Cerebellar cortex (tissue), 1 donor: ENCODE measurements around the gene ISG20.

ENCODE experiments used
- DNase-seq: peaks from one replicate; pipeline ENCODE4 v3.0.0-alpha.2; 2015; ENCODE audit warnings: low spot score

The ISG20 gene

DNA sequence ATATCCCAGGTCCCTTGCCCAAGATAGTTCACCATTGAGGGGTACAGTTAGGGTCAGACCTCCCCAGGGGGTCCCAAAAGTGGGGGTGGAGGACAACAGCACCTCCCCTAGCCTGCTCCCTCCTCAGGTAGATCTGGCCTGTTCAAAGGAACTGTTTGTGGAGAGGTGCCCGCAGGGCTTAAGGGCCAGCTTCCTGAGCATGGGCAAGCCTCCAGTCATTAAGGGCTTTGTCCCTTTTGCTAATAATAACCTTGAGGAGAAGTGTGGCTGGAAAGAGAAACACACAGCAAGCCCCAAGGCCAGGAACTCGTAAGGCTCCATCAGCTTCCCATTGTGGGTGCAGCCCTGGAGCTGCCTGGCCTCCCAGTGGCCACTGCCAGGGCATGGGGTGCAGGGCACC, 47.4 kb downstream of the ISG20 start:
- no peak for DNase-seq

DNA sequence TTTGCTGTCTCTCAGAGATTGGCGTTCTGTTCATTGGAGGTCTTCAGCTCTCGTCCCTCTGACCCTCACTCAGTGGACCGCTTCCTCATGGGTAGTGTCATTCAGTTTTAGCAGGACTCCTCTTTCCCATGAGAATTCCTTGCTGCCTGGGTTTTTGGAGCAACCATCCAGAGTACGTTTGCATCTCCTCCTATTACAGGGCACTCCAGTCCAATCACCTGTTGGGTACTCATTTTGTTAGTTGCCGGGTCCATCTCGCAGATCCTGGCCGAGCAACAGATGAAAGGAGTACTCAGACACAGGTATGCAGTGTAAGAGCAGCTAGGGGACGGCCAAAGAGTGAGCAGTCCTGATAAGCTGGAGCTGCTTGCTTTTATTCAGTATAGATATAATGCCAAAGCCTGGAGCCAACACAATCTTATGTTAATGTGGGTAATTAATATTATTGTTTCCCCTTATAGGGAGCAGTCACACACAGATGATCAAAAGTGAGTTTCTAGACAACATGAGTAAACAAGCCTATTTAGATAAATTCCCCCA, 49.6 kb downstream of the ISG20 start:
- DNase-seq: no peak

DNA sequence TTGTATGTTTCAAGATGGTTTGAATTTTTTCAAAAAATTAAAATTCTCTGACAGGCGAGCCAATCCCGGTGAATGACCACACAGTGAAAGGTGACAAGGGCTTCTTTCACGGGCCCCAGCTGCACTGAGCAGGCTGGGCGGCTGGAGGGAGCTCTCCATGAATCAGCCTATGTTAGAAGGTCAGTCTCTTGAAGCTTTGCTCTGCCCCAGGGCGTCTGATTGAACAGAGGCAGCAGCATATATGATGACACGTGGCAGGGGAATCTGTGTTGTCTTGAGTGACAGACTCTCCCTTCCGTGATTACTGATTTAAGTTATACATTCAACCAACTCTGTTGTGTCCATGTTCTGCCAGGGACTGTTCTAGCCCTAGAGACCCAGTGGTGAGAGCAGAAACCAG, 51.5 kb downstream of the ISG20 start:
- no peak for DNase-seq

DNA sequence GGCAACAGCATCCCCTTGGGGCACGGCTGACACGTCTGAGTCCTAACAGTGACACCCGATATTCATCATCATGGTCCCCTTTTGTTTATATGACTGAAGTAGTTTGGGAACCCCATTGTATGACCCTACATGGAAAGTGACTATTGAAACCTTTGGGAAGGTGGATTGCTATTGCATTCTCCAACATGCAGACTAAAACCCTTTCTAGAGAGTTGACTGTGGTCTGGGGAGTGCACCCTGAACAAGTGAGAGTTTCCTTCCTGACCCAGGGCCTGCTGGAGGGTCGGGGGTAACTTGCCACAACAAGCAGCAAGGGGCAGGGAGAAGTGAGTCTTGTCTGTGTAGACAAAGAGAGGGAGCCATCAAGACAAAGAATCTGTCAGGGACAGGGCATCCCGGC, 54.4 kb downstream of the ISG20 start:
- DNase-seq: no peak

DNA sequence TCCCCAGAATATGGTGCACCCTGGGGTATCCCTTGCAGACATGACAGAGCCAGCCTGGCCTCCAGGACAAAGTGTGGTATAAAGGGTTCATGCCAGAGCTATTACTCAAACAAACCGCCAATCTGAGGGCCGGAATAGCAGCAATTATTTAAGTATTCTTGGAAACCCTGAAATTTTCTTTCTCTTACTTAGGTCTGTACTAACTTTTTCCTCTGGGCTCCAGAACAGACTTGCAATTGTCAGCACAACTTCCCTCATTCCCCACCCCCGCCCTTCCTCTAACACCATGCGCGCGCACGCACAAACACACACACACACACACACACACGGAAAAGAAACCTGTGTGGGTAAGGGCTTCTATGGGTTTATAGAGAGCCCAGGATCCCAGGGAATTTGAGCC, 56.3 kb downstream of the ISG20 start:
- no peak for DNase-seq

DNA sequence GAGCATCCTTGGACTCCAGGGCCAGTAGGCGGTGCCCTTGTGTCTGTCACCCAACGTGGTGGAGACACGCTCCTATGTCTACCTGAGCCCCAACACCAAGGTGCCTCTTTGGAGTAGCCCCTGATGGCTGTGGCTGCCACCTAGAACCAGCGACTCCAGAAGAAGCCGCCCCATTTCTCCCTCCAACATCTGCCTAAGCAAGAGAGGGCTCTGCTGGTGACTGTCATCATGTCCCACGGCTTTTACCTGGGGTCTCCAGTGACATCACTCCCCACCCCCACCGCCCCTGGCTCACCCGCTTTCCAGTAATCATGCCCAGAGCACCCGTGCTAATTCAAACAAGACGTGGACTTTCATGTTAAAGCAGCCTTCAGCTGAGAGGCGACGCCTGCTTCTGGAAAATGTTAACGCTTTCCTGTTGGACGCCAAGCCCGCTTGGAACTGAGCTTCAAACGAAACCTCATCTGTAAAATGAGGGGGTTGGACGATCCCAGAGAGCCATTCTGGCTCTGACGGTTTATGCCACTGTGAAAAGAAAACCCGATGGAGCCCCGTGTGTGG, 57.0 kb downstream of the ISG20 start:
- no peak for DNase-seq

DNA sequence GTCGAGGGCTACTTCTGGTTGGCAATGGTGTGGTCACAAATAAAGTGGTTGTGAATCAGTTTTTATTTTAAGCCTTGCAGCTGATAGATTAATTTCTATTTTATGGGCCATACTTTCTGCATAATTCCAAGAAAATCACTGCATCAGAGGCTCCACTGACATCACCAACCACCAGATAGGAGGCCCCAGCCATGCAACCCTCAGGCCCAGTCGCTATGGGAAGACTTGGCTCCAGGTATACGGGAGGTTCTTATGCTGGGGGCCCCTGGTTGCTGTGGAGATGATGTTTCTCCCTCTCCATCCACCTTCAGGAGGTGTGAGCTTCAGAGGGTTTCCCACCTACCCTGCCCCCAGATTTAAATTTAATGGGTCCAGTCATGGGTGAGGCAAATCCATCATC, 57.4 kb downstream of the ISG20 start:
- DNase-seq: no peak

DNA sequence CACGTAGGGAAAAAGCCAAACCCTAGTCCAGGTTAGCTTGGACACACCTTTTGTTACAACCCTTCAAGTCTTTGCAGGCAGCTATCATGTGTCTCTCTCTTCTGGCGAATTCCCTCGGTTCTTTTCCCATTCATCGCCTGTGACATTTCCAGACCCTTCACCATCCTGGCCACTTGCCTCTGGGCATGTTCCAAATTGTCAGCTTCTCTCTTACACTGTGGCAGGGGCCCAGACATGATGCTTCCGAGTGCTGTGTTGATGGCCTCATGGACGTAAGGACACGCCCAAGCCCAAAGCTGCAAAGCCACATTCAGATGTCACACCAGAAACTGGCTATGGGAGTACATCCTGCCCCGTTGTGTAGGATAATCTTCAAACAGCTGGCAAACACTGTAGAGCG, 58.5 kb downstream of the ISG20 start:
- DNase-seq: no peak

DNA sequence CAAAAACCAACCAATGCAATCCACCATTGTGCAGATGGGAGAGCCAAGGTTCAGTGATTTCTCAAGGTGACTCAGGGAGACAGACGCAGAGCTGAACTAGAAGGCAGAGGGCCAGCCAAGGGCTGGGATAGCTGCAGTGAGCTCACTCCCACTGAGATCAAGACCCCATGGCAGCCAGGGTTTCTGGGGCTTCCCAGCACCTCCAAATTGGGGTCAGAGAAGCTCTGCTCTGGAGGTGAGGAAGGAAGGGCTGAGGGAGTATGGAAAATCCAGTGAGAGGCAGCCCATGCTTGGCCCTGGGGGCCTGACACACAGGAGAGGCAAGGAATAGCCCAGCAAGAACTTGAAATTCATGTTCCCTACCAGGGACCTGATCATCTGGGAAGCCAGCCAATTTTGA, 61.0 kb downstream of the ISG20 start:
- DNase-seq: no peak

DNA sequence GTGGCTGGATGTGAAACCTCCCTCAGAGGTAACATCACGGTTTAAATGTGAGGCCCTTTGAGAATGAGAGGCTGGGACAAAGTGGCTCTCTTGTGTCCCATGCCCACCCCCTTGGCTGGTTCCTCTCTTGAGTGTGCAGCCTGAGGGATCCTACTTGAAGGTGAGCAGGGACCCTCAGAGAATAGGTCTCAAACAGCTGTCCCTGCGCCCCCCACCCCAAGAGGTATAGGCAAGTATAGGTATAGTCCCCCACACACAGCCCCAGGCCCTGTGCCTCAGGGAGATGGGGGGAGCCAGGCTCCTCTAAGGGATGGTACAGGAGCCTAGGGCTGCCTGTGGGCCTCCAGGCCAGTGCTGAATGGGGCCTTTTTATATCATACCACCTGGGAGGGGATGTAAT, 61.9 kb downstream of the ISG20 start:
- DNase-seq: no peak

DNA sequence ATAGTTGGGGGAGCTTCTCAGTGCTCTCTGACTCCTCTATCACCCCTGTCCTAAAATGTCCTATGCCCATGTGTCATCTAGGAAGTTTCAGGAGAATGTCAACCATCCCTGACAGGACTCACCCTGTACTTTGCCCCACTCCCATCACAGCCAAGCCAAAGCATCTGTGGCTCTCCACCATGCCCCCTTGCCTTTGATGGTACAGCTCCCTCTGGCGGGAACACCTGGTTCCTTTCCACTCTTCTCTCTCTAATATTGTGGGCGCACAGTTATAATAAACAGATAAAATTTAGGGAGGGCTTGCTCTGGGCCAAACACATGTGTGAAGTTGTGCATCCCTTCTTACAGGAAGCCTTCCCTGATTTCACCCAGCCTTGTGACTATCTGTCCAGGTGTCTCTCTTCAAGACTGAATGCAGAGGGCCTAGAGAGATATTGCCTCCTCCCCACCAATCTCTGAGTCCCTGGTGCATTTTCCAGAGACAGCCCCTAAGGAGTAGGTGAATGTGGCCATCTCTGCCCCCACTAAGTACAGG, 62.8 kb downstream of the ISG20 start:
- DNase-seq: peak; percentile 5

DNA sequence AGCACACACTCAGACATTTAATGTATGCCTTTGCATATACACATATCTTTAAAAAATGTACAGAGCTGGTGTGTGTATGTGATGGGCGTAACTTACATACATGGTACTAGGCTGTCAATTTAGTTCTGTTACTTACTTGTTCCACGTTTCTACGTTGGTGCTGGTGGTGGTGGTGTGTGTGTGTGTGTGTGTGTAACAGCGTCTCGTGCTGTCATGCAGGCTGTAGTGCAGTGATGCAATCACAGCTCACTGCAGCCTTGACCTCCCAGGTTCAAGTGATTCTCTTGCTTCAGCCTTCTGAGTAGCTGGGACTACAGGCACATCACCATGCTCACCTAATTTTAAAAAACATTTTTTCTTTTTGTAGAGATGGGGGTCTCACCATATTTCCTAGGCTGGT, 64.2 kb downstream of the ISG20 start:
- no peak for DNase-seq

DNA sequence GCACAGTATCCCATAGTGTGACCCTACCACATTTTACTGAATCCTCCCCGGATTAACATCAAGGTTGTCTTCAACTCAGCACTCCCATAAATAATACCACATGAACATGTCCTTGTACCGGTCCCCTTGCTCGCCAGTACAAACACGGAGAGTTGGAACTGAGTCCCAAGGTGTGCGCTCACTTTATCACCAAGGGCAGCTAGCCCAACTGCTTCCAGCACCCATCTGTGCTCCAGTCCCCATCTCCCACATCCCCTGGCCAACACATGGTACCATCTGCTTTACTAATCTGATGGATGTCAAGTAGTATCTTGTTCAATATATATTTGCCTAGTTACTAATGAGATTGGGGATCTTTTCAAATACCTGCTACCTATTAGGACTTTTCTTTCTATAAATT, 64.7 kb downstream of the ISG20 start:
- DNase-seq: no peak

DNA sequence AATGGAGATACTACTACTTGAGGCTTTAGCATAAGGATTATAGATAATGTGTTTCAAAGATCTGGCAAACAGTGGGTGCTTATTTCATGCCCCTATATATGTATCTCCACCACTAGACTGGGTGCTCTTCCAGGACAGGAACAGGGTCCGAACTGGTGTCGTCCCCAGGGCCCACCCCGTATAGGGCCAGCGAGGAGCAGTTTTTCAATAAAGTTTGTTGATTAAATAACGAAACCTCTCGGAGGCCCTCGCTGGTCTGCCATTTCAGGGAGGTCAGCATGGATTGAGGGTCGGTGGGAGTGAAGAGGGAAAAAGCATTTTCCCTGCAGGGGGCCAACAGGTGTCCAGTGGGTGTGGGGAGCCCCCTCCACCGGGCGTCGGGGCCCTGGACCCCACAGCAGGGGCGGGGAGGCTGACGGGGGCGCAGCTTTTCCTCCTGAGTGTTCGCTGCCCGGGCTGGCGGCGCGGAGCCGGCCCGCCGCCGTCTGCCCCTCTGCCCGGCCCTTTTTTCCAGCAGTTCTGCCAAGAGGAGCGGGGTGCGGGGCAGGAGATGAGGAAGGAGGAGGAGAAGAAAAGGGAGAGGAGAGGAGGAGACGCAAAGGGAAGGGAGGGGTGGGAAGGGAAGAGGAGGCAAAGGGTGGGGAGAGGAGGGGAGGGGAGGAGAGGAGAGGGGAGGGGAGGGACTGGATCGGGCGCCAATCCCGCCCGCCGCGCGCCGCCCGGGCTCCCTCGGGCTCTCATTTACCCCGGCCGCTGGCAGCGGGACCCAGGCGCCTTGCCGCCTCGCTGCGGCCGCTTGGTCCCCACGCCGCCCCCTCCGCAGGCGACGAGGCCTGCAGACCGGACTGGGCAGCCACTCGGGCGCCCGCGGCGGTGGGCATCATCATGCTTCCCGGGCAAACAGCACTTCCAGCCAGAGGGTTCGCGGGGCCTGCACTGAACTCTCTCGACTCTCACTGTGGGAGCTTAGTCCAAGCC, 66.3 kb downstream of the ISG20 start:
- DNase-seq: peak; percentile 1

DNA sequence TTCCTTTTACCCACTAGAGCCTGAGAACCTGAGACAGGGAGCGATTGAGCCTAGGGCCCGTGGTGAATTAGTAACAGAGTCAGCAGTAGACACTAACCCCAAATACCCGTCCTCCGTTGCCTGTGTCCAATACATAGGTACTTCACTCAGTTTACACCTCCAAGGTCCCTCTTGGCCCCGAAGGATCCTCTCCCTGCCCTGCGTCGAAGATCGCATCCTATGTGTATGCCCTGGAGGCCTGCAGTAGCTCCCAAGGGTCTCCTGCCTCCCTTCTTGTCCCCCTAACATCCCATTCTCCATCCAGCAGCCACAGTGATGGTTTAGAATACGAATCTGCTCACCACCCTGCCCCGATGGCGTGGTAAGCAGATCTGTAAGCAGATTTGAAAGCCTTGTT, 67.0 kb downstream of the ISG20 start:
- DNase-seq: no peak
